Measurements from ENCODE around the gene CENPU.

Gene CENPU

GRCh38 chr4:184675018-184675417 lies 58.9 kb downstream of the CENPU start:
- DNase-seq (ENCODE audit: low read depth), result no peak
- TF ChIP-seq CTCF (IDR thresholded peaks at IDR 0.05; ENCODE audit: low read depth, low read length, missing control alignments), result no peak
- H3K4me3 ChIP-seq (ENCODE audit: low read depth, low read length), result no peak overlapping the region
- in situ Hi-C loops (cut with HindIII; ENCODE audit: low sequenced_read_pairs), result no loop called here

DNA sequence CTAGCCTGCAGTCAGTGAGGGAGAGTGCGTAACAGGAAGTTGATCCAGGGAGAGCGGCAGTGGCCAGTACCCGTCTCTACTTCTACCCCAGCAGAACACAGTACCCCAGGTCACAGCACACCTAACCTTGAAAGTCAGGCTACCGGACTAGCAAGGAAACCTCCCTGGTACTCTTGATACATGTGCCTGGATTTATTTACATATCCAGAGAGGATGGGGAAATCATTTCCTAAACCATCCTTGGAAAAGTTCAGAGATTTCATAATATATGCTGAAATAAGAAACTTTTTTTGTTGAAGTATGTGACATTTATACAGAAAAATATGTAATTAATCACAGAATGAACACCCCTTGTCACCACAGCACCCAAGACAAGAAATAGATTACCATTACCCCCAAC lies 59.9 kb downstream of the CENPU start:
- H3K4me3 ChIP-seq (ENCODE audit: low read depth, low read length), result no peak overlapping the region
- no peak for TF ChIP-seq CTCF (IDR thresholded peaks at IDR 0.05; ENCODE audit: low read depth, low read length, missing control alignments)
- no peak for DNase-seq (ENCODE audit: low read depth)
- in situ Hi-C loops (cut with HindIII; ENCODE audit: low sequenced_read_pairs), result no loop called here

DNA sequence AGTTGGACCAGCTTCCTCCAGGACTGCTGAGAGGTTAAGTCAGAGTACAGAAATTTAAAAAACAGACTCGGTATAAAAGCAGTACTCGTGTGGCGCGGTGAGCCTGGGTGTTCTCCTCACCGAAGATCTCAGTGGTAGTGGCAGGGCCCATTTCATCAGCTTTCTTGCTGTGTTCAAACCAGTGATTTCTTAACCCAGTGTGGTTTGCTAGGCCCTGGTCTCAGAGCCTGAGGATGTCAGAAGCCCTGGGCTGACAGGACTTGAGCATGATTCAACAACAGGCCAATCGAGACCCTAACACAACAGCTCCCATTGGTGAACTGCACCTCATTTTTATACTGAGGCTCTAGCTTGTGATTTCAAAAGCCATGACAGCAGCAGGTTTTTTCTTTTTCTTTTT lies 61.2 kb downstream of the CENPU start:
- no peak for DNase-seq (ENCODE audit: low read depth)
- TF ChIP-seq CTCF (IDR thresholded peaks at IDR 0.05; ENCODE audit: low read depth, low read length, missing control alignments), result no peak
- in situ Hi-C loops (cut with HindIII; ENCODE audit: low sequenced_read_pairs), result no loop called here
- no peak overlapping the region for H3K4me3 ChIP-seq (ENCODE audit: low read depth, low read length)

DNA sequence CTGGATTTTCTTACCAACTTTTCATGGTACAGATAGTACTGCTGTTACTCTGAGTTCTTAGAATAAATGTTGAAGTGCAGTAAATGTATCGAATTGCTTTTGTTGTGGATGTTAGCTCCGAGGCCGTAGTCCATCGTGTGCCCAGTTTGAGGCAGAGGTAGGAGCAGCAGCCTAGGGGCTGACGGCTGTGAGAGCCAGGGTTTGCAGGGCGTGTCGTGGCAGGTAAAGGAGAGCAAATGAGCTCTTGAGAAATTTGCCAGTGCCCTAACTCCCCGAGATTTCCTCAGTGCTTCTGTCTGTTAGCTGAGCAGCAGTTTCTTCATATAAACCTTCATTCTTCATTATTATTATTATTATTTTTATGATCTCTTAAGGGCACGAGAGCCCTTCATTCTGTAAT lies 62.8 kb downstream of the CENPU start:
- in situ Hi-C loops (cut with HindIII; ENCODE audit: low sequenced_read_pairs), result no loop called here
- TF ChIP-seq CTCF (IDR thresholded peaks at IDR 0.05; ENCODE audit: low read depth, low read length, missing control alignments), result no peak
- no peak overlapping the region for H3K4me3 ChIP-seq (ENCODE audit: low read depth, low read length)
- no peak for DNase-seq (ENCODE audit: low read depth)

DNA sequence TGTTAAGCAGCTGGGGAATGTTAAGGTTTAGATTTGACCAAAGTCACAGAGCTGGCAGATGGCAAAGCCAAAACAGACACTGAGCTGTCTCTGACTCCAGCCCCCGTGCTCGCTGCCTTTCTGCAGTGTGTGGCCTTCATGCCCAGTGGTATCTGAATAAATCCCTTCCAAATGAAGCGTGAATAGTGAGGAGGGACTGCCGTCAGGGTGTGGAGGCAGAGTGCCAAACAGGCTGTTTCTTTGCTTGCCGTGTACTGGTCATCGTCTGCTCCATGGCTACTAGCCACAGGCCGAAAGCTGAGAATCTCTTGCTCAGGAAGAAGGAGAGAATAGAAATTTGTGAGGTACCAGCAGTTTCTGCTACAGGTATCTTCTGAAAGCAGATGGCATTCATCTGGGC lies 64.6 kb downstream of the CENPU start:
- no peak for TF ChIP-seq CTCF (IDR thresholded peaks at IDR 0.05; ENCODE audit: low read depth, low read length, missing control alignments)
- in situ Hi-C loops (cut with HindIII; ENCODE audit: low sequenced_read_pairs), result no loop called here
- DNase-seq (ENCODE audit: low read depth), result no peak
- H3K4me3 ChIP-seq (ENCODE audit: low read depth, low read length), result no peak overlapping the region

- no peak for TF ChIP-seq CTCF (IDR thresholded peaks at IDR 0.05; ENCODE audit: low read depth, low read length, missing control alignments)
- H3K4me3 ChIP-seq (ENCODE audit: low read depth, low read length), result no peak overlapping the region
- in situ Hi-C loops (cut with HindIII; ENCODE audit: low sequenced_read_pairs), result no loop called here
- no peak for DNase-seq (ENCODE audit: low read depth)
Observed at GRCh38 chr4:184668511-184669114, 65.3 kb downstream of the CENPU start.

- DNase-seq (ENCODE audit: low read depth), result no peak
- no peak for TF ChIP-seq CTCF (IDR thresholded peaks at IDR 0.05; ENCODE audit: low read depth, low read length, missing control alignments)
- no peak overlapping the region for H3K4me3 ChIP-seq (ENCODE audit: low read depth, low read length)
- in situ Hi-C loops (cut with HindIII; ENCODE audit: low sequenced_read_pairs), result no loop called here
Observed at GRCh38 chr4:184668096-184668495, 65.8 kb downstream of the CENPU start.
